K562 treated with DMSO at 1 percent for 4 hours (cell line): Measurements from ENCODE around the gene HSD3B1. TPM values are rescaled to one million over a fixed set of nuclear protein-coding genes. Genes with fewer than 3 reads are reported as not detected.

ENCODE experiments used
- total RNA-seq: library from RNA; unstranded; fragments of 300-600 nt; gene quantifications from 2 replicates; pipeline ENCODE4 v1.2.3, GENCODE V29; 2022; ENCODE audit not compliant: insufficient read depth

Gene HSD3B1
- total RNA-seq = not detected in 2 replicates

GRCh38 chr1:119506941-119507340 lies at the start of gene HSD3B1:
Gene HSD3B1 (plus strand): TSS chr1:119507210. CDS start chr1:119507477, 267 bp downstream.

Other genes starting within 250 kb of the HSD3B1 start
- not detected in 2 replicates for gene HAO2, start 138.4 kb upstream of the HSD3B1 start, total RNA-seq
- gene HSD3B2, start 92.1 kb upstream of the HSD3B1 start, total RNA-seq = not detected in 2 replicates
- 5.7 and 7.7 TPM in 2 replicates for gene ZNF697, start 141.1 kb downstream of the HSD3B1 start, total RNA-seq
- 963 and 997 TPM in 2 replicates for gene PHGDH, start 204.7 kb downstream of the HSD3B1 start, total RNA-seq